Pulmonary artery endothelial cell (primary cell): ENCODE data around the gene ONECUT3. TPM values are rescaled to one million over a fixed set of nuclear protein-coding genes. Genes with fewer than 3 reads are reported as not detected.
A peak's percentile ranks its signal among the peaks of the same experiment; 100 is the strongest.
"Not testable (repeated sequence)": the region's sequence is repeated elsewhere in the genome, so short reads cannot be mapped to it uniquely, and the experiment has no call there.

Experiments
- DNase-seq: peaks from one replicate; pipeline ENCODE4 v3.0.0-alpha.2; 2011; ENCODE audit warnings: low read depth, low spot score
- total RNA-seq: library from RNA; depleted of rRNA; stranded (reverse); fragments of >200 nt; gene quantifications from 2 replicates; pipeline ENCODE4 v1.2.3, GENCODE V29; 2014

The ONECUT3 gene
- total RNA-seq, 1 donor from 2014 or later: not detected

- no peak for DNase-seq
These were observed 38.6 kb downstream of the ONECUT3 start for GRCh38 chr19:1791879-1792278.

GRCh38 chr19:1794424-1795172, 41.3 kb downstream of the ONECUT3 start:
- DNase-seq: no peak

DNA sequence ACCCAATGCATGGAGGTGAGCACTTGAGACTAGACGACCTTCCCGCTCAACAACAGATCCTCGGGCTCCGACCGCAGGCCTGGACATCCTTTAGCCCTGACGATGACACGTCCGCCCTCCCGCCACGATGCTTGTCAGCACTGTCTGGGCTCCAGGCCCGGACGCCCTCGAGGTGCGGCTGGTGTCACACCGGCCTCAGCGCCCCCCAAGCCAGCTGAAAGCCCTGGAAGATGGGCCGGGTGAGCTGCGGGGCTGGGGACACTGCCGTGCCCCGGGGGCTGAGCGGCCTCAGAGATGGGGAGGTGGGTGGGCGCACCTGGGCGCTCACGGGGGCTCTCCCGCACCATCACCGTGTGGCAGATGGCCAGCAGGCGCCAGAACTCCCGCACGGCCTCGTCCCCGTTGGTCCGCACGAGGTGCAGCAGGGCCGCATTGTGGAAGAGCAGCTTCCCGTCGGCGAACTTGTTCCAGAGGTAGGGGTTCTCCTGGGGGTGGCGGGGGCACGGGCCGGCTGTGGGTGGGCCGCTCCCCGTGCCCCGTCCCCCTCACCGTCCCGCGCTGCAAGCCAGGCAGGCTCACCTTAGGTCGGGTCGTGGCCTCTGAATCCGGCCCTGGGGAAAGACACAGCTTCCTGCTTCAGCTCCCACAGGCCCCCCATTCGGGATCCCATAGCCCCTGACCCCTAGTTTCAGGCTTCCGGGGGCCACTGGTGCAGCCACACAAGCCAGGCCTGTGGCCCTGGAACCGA, 43.3 kb downstream of the ONECUT3 start:
- DNase-seq: no peak

DNA sequence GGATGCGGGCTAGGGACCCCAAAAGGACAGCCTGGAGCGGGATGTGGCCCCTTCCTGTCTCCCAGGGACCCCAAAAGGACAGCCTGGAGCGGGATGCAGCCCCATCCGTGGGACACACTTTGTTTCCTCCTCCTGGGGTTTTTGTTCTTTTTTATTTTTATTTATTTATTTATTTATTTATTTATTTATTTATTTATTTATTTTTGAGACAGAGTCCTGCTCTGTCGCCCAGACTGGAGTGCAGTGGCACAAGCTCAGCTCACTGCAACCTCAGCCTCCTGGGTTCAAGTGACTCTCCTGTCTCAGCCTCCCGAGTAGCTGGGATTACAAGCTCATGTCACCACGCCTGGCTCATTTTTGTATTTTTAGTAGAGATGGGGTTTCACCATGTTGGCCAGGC, 44.0 kb downstream of the ONECUT3 start:
- not testable (repeated sequence) for DNase-seq

GRCh38 chr19:1799695-1800342, 46.5 kb downstream of the ONECUT3 start:
- DNase-seq: no peak

- DNase-seq: no peak
These were observed 51.6 kb downstream of the ONECUT3 start for GRCh38 chr19:1804858-1805257.

- DNase-seq: no peak
These were observed 52.3 kb downstream of the ONECUT3 start for GRCh38 chr19:1805401-1806183.

DNA sequence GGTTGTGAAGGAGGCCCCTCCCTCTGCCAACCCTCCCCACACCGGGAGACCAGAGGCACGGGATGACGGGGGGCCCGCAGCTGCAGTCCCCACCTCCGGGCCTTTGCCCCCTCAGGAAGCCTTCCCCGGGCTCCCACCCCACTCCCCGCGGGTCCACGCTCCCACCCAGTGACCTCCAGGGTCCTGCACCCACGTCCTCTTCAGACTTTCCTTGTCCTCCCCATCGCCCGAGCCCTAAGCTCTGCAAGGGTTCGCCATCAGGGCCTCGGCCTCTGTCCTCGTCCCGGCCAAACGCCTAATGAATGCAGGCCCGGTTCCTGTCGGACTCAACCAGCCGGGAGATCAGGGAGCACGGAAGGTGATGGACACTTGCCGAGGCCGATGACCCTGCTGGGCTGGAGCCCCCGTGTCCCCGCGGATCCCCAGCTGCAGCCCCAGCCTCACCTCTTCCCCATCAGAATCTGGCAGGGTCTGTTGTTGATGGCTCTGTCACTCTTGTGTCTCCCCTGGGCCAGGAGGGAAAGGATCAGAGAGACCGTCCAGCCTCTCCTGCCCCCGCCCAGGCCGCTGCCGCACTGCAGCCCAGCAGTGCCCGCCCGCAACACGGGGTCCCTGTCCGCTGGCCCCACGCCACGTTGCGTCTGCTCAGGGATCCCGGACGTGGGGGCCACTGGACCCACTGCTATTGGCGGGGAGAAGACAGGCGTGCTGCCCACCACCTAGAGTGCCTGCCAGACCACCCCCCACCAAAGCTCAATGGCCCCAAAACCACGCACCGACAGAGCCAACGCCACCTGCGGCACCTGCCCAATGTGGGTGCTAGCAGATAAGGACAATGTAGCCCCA, 53.1 kb downstream of the ONECUT3 start:
- no peak for DNase-seq

GRCh38 chr19:1807030-1807694, 53.9 kb downstream of the ONECUT3 start:
- DNase-seq: no peak

- no peak for DNase-seq
These were observed 54.5 kb downstream of the ONECUT3 start for GRCh38 chr19:1807695-1808394.

- DNase-seq: no peak
These were observed 55.1 kb downstream of the ONECUT3 start for GRCh38 chr19:1808395-1808731.

- no peak for DNase-seq
These were observed 56.4 kb downstream of the ONECUT3 start for GRCh38 chr19:1809678-1810077.

GRCh38 chr19:1810439-1811160, 57.3 kb downstream of the ONECUT3 start:
- no peak for DNase-seq

DNA sequence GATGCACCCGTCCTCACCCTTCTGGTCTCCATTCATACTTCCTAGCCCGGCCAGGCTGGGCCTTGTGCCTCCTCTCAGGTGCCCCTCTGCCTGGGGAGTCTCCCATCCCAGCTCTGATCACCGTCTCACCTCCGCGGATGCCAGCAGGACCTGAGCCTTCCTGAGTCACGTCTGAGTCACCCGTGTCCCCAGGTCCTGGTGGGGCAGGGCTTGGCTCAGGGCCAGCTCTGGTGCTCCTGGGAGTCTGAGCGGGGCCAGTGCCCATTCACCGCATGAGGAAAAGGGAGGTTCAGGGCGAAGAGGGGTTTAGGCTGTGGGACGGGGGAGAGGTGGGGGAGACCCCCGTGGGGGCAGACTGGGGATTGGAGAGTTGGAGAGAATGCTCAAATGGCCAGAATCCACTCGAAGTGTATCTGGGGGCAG, 58.2 kb downstream of the ONECUT3 start:
- DNase-seq: no peak

DNA sequence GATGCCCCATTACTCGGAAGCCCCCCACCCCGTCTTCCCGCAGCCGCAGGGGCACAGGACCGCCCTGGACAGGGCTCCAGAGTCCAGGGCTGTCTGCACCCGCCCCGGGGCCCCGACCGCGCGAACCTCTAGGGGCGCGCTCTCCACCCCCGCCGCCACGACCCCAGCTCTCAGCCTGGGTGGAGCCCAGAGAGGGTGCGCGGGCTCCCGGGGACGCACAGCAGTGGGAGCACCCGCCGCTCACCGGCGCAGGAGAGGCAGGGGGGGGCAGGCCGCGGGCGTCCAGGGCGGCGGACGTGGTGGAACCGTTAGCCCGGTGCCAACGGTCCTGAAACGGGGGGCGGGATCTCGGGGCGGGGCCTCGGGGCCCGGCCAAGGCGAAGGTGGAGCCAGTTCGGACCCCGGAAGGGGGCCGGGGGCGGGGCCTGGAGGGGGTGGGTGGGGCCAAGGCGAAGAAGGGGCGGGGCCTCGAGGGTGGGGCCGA, 58.7 kb downstream of the ONECUT3 start, which contains the start of gene ATP8B3:
Gene ATP8B3 (minus strand): TSS at position 335 of the 484 bp plus-strand sequence. CDS start 540 bp downstream, outside the sequence.
- no peak for DNase-seq

- peak; percentile 53 for DNase-seq
These were observed 59.3 kb downstream of the ONECUT3 start for GRCh38 chr19:1812426-1813191.
